NOMO-1 treated with dmso at 0.1 percent for 144 hours (cell line): ENCODE results near the gene GTF2IRD1.
"Not testable (repeated sequence)": the region's sequence is repeated elsewhere in the genome, so short reads cannot be mapped to it uniquely, and the experiment has no call there.

Source experiments
- DNase-seq: peaks from one replicate; lab custom pipeline; 2025; ENCODE audit not compliant: unreplicated experiment; lab: John Stamatoyannopoulos, UW

GTF2IRD1 gene

DNA sequence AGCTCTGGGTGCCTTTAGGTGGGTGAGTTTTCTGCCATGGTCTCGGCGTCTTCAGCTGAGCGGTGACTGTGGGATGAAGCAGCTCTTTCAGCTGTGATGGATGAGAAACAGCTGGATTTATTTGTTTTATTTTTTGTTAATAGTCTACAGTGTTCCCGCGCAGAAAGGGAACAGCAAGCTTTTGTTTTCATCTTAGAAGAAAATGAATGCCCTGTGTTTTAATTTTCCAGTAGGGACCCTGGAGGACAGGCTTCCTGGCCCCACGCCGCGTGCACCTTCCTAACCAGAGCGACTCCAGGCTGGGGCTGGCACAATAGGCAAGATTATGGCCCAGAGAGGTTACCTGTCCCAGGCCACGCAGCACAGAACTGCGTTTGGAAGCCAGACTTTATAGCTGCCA is 57.6 kb downstream of the GTF2IRD1 start:
- no peak for DNase-seq

DNA sequence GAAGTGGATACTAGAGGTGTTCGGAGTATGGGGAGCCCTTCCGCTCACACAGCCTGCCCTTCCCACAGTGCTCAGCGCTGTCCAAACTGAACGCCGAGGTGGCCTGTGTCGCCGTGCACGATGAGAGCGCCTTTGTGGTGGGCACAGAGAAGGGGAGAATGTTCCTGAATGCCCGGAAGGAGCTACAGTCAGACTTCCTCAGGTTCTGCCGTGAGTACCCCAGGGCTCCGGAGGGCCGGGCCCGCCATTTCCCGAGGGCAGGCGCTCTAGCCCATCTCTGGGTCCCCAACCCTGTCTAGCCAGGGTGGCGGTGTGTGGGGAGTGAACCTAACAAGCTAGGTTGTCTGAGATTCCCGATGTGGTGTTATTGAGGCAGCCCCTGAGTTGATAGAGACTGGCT is 59.1 kb downstream of the GTF2IRD1 start:
- DNase-seq, result no peak

DNA sequence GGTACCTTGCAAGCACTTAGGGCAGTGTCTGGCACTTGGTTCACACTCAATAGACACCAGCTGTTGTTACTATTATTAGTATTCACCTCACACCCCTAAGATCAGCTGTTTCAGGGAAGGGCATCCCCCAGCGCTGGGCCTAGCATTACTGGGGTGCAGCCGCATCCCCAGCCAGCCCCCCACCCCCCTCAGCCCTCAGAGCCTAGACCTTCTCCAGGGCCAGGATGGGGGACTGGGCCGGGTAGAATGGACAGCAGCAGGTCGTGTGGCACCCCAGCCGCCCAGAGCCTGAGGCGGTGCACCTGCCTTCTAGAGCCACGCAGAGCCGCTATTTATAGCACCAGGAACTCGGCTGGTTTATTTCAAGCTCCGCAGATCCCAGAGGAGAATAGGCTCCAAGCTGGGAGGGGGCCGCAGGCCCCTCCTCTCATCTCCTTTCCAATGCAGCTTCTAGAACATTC is 60.5 kb downstream of the GTF2IRD1 start:
- no peak for DNase-seq

DNA sequence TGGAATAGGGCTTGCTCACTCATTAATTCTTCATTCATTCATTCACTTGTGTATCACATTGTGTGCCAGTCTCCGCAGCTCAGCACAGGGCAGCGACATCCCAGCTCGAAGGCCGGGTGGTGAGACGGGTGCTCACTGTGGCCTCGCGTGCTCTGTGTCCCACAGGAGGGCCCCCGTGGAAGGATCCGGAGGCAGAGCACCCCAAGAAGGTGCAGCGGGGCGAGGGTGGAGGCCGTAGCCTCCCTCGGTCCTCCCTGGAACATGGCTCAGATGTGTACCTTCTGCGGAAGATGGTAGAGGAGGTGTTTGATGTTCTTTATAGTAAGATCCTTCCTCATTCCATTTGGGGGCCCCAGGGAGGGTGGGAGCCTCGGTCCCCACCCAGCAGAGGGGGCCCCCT is 61.6 kb downstream of the GTF2IRD1 start:
- DNase-seq, result no peak

DNA sequence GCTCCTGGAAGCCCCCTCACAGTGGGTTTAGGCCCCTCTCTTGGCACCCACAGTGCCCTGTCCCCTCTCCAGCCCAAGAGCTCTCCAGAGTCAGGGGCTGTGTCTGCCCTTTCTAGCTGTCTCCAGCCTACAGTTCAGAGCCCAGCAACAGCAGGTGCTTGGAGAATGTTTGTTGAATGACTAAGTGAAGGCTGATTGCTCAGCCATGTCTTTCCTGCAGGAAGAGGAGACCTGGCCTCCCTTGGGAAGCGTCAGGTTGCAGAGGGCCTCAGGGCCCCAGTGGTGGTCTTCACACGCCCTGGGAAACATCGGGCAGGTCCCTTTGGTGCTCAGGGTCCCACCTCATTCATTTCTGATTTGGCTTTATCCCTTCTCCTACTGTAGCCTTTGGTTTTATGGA is 62.5 kb downstream of the GTF2IRD1 start:
- no peak for DNase-seq

DNA sequence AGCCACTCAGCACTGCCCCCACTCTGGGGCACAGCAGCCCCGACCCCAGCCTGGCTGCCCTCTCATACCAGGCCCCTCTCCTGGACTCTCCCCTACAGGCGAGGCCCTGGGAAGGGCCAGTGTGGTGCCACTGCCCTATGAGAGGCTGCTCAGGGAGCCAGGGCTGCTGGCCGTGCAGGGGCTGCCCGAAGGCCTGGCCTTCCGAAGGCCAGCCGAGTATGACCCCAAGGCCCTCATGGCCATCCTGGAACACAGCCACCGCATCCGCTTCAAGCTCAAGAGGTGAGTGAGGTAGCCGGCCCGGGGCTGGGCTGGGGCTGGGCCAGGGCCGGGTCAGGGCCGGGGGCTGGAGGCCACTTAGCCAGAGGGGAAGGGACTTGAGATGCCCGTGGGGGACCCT is 64.3 kb downstream of the GTF2IRD1 start:
- DNase-seq, result no peak

DNA sequence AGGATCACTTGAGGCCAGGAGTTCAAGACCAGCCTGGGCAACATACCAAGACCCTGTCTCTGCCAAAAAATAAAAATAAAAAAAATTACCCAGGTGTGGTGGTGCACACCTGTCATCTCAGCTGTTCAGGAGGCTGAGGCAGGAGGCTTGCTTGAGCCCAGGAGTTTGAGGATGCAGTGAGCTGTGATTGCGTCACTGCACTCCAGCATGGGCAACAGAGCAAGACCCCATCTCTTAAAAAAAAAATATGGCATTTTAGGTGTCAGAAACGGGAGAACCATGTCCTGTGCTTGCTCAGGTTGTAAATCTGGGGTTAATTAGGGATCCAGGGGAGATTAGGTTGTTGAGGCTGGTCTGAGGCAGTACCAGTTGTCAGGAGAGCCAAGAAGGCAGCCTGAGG is 64.9 kb downstream of the GTF2IRD1 start:
- DNase-seq, result no peak

DNA sequence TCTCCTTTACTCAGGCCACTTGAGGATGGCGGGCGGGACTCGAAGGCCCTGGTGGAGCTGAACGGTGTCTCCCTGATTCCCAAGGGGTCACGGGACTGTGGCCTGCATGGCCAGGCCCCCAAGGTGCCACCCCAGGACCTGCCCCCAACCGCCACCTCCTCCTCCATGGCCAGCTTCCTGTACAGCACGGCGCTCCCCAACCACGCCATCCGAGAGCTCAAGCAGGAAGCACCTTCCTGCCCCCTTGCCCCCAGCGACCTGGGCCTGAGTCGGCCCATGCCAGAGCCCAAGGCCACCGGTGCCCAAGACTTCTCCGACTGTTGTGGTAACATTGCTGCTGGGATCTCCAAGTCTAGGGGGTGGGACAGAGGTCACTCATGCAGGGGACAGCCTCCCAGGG is 65.7 kb downstream of the GTF2IRD1 start:
- DNase-seq, result no peak

DNA sequence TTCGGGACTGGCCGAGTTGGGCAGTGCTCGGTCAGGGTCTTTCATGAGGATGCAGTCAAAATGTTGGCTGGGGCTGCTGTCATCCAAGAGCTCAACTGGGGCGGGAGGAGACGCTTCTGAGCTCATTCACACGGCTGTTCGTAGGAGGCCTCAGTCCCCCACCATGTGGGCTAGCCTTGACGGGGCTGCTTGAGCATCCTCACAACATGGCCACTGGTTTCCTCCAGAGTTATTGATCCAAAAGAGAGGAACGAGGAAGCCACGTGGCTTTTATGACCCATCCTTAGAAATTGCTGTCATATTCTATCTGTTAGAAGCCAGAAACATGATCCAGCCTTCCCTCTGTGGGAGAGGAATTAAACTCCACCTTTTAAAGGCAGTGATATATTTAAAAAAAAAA is 68.1 kb downstream of the GTF2IRD1 start:
- no peak for DNase-seq

DNA sequence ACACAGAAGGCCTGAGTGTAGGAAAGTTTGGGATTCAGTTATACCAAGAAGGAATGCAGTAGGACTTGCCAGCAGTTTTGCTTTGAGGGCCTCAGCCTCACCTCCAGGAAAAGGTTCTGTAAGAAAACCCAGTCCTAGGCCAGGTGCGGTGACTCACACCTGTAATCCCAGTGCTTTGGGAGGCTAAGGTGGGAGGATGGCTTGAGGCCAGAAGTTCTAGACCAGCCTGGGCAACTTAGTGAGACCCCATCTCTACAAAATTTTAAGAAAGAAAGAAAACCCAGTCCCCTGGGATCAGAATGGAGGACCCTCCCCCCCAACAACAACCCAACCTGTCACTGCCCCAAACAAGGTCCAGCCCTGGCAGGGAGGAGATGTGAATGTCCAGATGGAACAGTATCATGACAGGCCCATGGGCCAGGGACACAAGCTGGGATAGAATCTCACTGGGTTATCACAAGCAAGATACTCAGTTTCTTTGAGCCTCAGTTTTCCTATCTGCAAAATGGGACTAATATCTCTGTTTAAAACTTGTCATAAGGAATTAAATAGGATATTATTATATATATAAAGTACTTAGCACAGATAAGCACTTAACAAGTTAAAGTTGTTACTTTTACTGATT is 68.7 kb downstream of the GTF2IRD1 start:
- DNase-seq, result no peak

DNA sequence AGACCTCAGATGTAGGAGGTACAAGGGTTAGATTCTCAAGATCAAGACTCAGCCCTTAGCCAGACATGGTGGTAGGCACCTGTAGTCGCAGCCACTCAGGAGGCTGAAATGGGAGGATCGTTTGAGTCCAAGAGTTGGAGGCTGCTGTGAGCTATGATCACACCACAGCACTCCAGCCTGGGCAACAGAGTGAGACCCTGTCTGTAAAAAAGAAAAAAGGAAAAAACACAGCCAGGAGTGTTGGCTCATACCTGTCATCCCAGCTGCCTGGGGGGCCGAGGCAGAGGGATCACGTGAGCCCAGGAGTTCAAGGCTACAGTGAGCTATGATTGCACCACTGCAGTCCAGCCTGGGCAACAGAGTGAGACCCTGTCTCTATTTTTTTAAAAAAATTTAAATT is 69.3 kb downstream of the GTF2IRD1 start:
- DNase-seq, result no peak

DNA sequence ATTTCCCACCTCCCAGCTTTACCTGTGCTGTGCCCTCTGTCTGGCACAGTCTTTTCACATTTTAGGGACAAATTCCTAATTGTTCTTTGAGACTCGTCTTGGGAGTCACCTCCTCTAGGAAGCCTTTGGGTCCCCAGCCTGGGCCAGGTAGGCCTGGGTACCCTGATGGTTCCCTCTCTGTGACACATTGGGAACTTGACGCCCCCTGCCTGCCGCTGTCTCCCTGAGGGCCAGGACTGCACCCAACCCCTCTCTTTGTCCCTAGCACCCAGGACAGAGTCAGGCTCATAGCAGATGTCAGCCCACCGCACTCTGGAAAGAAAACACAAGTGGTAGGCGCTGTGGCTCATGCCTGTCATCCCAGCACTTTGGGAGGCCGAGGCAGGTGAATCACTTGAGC is 71.4 kb downstream of the GTF2IRD1 start:
- no peak for DNase-seq

DNA sequence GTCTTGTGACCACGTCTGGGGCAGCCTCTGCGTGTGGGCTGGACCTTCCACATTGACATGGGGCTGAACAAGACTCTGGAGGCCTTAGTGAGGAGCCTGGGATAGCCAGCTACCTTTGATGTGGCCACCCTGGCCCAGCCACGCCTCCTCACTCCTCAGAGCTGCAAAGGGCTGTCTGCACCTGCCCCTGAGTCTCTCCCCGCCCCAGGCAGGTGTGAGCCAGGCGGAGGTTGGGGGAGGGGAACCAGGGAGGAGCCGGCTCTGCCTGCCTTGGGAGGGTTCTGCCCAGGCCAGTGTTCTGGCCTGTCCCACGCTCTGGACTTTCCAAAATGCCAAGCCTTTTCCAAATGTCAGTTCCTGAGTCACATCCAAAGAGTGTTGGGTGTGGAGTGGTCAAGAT is 72.2 kb downstream of the GTF2IRD1 start:
- DNase-seq, result no peak

DNA sequence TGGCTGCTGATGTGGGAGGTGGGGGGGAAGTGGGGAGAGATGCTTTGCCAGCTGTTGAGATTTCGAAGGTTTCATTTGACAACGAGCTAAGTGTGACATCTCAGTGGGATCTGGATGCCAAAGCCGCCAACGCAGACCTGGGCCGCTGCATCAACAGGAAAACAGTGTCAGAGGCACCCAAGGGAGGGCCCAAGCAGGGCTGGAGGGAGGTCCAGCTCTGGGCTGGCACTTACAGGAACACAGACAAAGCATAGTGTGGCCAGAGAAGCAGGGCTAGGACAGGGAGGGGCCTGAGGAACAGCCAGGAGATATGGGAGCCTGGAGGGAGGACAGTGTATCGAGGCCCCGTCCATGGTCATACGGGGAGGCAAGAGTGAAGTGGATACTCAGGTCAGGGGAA is 73.1 kb downstream of the GTF2IRD1 start:
- no peak for DNase-seq

DNA sequence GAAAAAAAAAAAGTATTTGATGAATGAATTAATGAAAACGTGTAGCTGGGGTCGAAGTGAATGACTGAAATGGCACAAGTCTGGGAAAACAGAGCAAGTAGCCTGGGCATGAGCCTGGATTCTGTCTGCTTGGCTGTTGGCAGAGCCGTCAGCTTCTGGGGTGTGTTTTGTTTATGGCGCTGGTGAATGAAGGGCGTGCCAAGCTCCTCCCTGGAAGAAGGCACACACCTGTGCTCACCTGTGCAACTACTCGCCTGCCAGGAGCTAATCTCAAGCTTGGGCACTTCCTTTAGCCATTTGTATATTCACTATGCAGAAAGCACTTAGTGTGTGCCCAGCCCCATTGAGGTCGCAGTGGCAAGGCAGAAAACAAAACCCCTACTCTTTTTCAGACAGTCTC is 74.1 kb downstream of the GTF2IRD1 start:
- no peak for DNase-seq

DNA sequence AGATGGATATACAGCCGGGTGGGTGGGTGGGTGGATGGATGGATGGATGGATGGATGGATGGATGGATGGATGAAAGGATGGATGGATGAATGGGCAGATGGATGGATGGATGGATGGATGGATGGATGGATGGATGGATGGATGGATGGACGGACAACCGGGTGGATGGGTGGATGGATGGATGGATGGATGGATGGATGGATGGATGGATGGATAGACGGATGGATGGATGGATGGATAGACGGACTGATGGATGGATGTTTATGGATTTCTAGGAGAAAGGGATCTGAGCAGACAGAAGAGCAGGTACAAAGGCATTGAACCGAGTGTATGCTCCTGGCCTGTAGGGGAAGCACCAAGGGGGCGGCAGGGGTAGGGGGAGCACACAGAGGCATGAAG is 75.1 kb downstream of the GTF2IRD1 start:
- not testable (repeated sequence) for DNase-seq

DNA sequence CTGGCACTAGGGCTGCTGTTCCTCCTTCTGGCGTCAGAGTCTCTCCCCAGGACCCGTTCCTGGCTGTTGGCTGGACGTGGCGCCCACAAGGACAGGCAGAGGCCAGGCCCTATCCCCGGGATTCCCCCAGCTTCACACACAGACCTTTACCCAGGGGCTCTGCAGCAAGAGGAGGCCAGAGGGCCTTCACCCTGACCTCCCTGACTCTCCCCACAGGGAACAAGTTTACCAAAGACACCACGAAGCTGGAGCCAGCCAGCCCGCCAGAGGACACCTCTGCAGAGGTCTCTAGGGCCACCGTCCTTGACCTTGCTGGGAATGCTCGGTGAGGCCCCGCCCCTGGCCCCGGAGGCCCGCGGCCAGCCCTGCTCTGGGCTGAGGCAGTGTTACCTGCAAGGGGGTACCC is 82.2 kb downstream of the GTF2IRD1 start:
- no peak for DNase-seq

DNA sequence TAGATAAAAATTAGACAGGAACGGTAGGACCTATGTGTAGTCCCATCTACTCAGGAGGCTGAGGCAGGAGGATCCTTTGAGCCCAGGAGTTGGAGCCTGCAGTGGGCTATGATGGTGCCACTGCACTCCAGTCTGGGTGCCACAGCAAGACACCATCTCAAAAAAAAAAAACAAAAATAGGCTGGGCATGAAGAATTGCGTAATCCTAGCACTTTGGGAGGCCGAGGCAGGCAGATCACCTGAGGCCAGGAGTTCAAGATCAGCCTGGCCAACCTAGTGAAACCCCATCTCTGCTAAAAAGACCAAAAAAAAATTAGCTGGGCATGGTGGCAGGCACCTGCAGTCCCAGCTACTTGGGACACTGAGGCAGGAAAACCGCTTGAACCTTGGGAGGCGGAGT is 88.2 kb downstream of the GTF2IRD1 start:
- not testable (repeated sequence) for DNase-seq

DNA sequence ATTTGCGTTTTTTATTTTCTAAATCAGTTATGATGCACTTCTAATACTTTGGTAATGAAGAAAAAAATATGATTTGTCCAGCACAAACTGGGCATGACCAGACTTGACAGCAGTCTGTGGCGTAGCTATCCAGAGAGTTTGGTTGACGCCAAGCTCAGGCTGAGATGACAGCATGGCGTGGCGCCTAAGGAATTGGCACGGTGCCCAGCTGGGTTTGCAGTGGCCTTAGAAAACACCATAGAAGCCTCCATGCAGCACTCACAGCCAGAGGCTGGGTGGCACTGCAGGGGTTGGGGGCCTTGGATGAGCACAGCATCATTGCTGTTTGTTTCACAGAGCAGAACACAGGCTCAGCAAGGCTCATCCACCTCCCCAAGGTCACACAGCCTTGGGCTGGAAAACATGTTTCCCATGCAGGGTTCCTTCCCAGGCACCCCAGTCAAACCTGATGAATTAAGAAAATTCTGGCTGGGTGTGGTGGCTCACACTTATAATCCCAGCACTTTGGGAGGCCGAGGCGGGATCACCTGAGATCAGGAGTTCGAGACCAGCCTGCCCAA is 88.9 kb downstream of the GTF2IRD1 start:
- no peak for DNase-seq

DNA sequence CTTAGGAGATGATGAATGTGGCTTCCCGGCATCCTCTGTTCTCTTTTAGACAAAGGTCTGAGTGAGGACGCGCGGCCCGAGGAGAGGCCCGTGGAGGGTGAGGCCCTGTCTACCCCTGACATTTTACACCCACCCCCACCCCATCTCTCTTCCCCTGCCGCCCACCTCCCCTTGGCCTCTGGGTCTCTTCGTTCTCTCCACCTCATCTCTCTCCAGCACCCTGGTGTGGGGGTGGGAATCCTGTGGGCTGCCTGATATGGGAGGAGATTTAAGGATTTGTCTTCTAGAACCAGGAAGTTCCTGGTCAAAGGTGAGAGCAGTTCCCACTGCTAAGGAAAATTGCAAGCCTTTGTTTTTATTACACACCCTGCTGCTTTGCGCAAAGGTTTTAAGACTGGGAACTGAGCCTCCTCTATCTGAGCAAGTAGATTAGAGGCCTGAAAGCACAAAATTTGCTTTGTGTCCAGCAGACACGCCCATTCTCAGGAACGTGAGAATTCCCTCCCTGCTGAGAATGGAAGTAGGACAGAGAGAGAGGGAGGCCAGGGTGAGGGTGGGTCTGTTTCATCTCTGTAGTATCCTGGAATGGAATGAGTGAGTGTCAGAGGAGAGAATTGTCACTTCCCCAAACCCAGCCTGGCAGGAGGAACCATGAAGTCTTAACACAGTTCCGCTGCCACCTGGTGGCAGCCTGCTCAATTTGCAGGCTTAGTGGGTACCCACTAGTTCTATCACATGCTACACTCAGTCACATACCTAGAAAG is 91.2 kb downstream of the GTF2IRD1 start:
- peak; percentile 78 for DNase-seq

DNA sequence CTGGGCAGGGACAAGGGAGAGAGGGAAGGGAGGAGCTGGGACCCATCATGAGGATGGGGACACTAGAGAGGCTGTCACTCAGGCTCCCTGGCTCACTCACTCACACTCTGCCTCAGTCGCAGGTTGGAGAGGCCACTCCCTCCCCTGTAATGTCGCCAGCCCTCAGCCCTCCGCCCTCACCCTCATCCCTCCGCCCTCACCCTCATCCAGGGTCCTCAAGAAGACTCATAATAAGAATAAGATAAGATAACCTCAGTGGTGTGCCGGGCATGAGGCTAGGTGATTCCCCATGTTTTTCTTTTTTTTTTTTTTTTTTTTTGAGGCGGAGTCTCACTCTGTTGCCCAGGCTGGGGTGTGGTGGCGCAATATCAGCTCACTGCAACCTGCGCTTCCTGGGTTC is 92.2 kb downstream of the GTF2IRD1 start:
- DNase-seq, result no peak

DNA sequence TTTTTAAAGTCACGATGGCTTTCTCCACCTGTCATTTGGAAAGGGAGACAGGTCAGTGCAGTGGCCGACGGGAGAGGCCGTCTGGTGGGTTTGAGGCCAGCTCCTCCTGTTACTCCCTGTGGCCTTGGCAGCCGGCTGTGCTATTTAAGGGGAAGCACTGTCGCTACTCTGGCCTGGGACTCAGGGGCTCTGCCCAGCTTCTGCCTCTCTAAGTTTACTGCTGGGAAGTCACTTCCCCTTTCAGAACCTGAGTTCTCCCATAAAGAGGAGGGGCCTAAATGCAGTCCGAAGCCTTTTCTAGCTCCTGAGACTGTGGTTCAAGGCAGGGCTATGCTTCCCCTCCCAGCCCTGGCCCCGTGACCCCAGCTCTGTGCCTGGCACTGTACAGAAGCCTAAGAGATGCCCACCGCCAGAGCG is 99.9 kb downstream of the GTF2IRD1 start:
- peak; percentile 81 for DNase-seq
